ENCODE data around the gene DNAJC3. TPM values are rescaled to one million over a fixed set of nuclear protein-coding genes. Genes with fewer than 3 reads are reported as not detected.

DNAJC3 gene
- total and polyA plus RNA-seq, 2 of the 8 experiments (the other 6 are each of a cell fraction or from before 2014, with no cell fraction given): 4.3 to 24.1 TPM

DNA sequence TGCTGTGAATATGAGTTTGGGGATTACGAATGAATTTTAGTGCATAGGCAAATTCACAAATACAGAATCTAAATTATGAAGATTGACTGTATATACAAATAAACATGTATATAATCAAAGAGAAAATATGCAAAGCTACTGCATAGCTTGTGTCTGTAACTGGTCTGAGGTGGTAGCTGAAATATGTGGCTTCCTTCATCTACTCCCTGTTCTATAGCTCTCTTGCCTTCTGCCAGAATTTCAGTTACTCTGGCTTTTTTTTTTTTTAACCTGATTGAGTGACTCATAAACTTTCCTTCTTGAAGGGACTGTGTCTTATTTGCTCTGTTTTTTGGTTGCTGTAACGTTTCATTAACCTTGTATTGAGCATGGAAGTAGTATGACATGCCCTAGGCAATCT is 26.6 kb downstream of the DNAJC3 start (continued):
- TF ChIP-seq CBX5 (IDR thresholded peaks at IDR 0.05; ENCODE audit: low read depth, low read length) (no peak), BCL11A (IDR thresholded peaks at IDR 0.05; ENCODE audit: low read depth in 2 of 2, low read length in 2 of 2) (no peak), TAF1 (IDR thresholded peaks at IDR 0.05; ENCODE audit: low read depth, low read length) (no peak), TBP (IDR thresholded peaks at IDR 0.05; ENCODE audit: low read depth, low read length) (no peak), HDAC6 (IDR thresholded peaks at IDR 0.05; ENCODE audit: low read depth, low read length) (no peak)
